ENCODE results near the gene MRPS2. TPM values are rescaled to one million over a fixed set of nuclear protein-coding genes. Genes with fewer than 3 reads are reported as not detected.

MRPS2 gene
- polyA plus RNA-seq, 1 donor from 2014 or later: 20.1 TPM

DNA sequence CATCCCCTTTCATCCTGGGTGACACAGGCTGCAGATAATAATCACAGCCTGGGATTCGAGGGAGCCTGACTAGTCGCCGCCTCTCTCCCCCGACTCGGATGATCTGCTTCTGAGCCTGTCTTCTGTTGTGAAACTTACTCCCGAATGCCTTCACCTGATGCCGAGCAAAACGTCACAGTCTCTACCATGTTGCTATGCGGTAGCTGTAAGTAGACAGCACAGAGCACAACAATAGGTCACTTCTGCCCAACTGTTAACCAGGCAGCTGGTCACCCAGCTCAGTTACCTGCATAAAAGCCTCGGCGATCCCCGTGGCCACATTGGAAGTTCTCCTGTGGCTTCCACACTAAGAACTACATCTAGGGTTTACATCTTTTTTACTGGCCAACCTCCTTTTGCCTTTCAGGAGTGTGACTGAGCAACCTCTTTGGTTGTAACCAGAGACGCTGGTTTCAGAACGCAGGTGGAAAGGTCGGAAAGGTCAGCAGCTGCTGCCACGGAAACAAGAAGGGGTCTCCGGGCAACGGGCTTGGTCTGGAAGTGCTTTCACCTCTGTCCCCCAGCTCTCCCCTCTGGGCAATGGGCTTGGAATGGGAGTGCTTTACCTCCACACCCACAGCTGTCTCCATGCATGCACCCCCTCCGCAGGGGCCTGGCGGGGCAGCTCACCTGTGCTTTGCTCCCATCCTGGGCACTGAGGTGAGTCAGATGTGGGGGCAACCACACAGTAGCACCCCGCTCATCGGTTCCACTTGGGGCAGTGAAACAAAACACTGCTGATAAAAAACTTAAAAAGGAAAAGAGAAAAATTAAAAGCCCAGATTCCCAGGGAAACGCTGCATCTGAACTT is 28.5 kb upstream of the MRPS2 start:
- Histone ChIP-seq H2AFZ (ENCODE audit: low read depth, low read length) (no peak overlapping the region), H3F3A (ENCODE audit: insufficient read depth, low read length, poor library complexity, severe bottlenecking) (no peaks in the 10 kb centered on the region), H3K27me3 (ENCODE audit: insufficient read depth, low read depth, low read length) (no peaks in the 10 kb centered on the region), H3K4me2 (ENCODE audit: low read length) (no peak overlapping the region), H3K9me2 (ENCODE audit: insufficient read depth, low read length) (no peaks in the 10 kb centered on the region), H3K4me3 (ENCODE audit: low read length) (no peak overlapping the region), H3K79me2 (replicated peaks; ENCODE audit: insufficient read depth, low read length) (no peaks in the 10 kb centered on the region), H3K27ac (ENCODE audit: low read length) (no peak overlapping the region), H3K36me3 (ENCODE audit: insufficient read depth, low read length) (no peaks in the 10 kb centered on the region), H3K9ac (ENCODE audit: low read length) (no peak overlapping the region), H4K20me1 (ENCODE audit: insufficient read depth) (no peaks in the 10 kb centered on the region), H3K9me3 (ENCODE audit: low read length) (no peaks in the 10 kb centered on the region)
- TF ChIP-seq, protein P1, sequence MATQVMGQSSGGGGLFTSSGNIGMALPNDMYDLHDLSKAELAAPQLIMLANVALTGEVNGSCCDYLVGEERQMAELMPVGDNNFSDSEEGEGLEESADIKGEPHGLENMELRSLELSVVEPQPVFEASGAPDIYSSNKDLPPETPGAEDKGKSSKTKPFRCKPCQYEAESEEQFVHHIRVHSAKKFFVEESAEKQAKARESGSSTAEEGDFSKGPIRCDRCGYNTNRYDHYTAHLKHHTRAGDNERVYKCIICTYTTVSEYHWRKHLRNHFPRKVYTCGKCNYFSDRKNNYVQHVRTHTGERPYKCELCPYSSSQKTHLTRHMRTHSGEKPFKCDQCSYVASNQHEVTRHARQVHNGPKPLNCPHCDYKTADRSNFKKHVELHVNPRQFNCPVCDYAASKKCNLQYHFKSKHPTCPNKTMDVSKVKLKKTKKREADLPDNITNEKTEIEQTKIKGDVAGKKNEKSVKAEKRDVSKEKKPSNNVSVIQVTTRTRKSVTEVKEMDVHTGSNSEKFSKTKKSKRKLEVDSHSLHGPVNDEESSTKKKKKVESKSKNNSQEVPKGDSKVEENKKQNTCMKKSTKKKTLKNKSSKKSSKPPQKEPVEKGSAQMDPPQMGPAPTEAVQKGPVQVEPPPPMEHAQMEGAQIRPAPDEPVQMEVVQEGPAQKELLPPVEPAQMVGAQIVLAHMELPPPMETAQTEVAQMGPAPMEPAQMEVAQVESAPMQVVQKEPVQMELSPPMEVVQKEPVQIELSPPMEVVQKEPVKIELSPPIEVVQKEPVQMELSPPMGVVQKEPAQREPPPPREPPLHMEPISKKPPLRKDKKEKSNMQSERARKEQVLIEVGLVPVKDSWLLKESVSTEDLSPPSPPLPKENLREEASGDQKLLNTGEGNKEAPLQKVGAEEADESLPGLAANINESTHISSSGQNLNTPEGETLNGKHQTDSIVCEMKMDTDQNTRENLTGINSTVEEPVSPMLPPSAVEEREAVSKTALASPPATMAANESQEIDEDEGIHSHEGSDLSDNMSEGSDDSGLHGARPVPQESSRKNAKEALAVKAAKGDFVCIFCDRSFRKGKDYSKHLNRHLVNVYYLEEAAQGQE (IDR thresholded peaks at IDR 0.05; ENCODE audit: borderline replicate concordance): no peak

DNA sequence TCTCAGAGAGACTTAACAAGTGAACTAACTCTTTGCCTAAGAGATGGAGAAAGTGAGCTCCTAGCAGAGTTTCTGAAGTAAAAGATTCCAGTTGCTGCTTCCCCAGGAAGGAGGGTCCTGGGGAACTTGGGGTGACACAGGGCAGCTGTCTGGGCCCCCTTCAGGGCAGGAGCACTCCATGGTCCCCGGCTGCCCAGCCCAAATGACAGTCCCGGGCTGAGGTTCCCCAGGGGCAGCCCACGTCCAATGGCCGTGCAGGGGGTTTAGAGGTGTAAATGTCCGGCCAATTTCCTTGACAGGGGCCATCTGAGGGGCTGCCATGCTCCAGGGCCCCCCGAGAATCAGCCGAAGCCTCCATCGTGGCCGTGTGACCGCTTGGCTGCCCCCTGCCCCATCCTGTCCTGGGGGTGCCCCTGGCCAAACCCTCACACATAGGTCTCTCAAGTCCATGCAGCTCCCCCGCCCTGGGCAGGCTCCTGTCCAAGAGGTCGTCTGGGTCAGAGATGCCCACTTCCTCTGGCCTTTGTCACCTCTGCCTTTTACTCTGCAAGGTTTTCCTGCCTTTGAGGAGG is 26.4 kb upstream of the MRPS2 start:
- Histone ChIP-seq H3K27me3 (ENCODE audit: insufficient read depth, low read depth, low read length) (no peaks in the 10 kb centered on the region), H3K9me2 (ENCODE audit: insufficient read depth, low read length) (no peaks in the 10 kb centered on the region), H3K4me3 (ENCODE audit: low read length) (no peak overlapping the region), H3K79me2 (replicated peaks; ENCODE audit: insufficient read depth, low read length) (no peaks in the 10 kb centered on the region), H3K9ac (ENCODE audit: low read length) (no peak overlapping the region), H3K27ac (ENCODE audit: low read length) (no peak overlapping the region), H4K20me1 (ENCODE audit: insufficient read depth) (no peaks in the 10 kb centered on the region), H3F3A (ENCODE audit: insufficient read depth, low read length, poor library complexity, severe bottlenecking) (no peaks in the 10 kb centered on the region), H2AFZ (ENCODE audit: low read depth, low read length) (no peak overlapping the region), H3K4me2 (ENCODE audit: low read length) (no peak overlapping the region), H3K9me3 (ENCODE audit: low read length) (no peaks in the 10 kb centered on the region), H3K36me3 (ENCODE audit: insufficient read depth, low read length) (no peaks in the 10 kb centered on the region)
- TF ChIP-seq, protein P1 (IDR thresholded peaks at IDR 0.05; ENCODE audit: borderline replicate concordance): no peak
- TF ChIP-seq TAF1 (IDR thresholded peaks at IDR 0.05; ENCODE audit: low read depth): no peak
- no peak for TF ChIP-seq SMC3 (conservative IDR thresholded peaks at IDR 0.05; ENCODE audit: poor library complexity)
- TF ChIP-seq MXI1 (conservative IDR thresholded peaks at IDR 0.05; ENCODE audit: poor library complexity, severe bottlenecking): no peak
- TF ChIP-seq, protein P2, sequence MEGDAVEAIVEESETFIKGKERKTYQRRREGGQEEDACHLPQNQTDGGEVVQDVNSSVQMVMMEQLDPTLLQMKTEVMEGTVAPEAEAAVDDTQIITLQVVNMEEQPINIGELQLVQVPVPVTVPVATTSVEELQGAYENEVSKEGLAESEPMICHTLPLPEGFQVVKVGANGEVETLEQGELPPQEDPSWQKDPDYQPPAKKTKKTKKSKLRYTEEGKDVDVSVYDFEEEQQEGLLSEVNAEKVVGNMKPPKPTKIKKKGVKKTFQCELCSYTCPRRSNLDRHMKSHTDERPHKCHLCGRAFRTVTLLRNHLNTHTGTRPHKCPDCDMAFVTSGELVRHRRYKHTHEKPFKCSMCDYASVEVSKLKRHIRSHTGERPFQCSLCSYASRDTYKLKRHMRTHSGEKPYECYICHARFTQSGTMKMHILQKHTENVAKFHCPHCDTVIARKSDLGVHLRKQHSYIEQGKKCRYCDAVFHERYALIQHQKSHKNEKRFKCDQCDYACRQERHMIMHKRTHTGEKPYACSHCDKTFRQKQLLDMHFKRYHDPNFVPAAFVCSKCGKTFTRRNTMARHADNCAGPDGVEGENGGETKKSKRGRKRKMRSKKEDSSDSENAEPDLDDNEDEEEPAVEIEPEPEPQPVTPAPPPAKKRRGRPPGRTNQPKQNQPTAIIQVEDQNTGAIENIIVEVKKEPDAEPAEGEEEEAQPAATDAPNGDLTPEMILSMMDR (IDR thresholded peaks at IDR 0.05; ENCODE audit: poor library complexity, severe bottlenecking): no peak
- TF ChIP-seq RAD21 (conservative IDR thresholded peaks at IDR 0.05): no peak
- no peak for TF ChIP-seq POLR2AphosphoS5 (IDR thresholded peaks at IDR 0.05)
- TF ChIP-seq EZH2 (IDR thresholded peaks at IDR 0.05; ENCODE audit: borderline replicate concordance, insufficient read depth, low read length, poor library complexity, severe bottlenecking): no peak
- no peak for TF ChIP-seq EP300 (conservative IDR thresholded peaks at IDR 0.05; ENCODE audit: poor library complexity, severe bottlenecking)

Data from neural cell (in vitro differentiated cells).